H9 (cell line): Measurements from ENCODE around the gene CDK6. TPM values are rescaled to one million over a fixed set of nuclear protein-coding genes. Genes with fewer than 3 reads are reported as not detected.

ENCODE experiments used
- DNase-seq: peaks from one replicate; pipeline ENCODE4 v3.0.0-alpha.2; 2017
- H2AFZ ChIP-seq: one replicate; pipeline ENCODE4 v1.6.1; 2013; ENCODE audit warnings: mild to moderate bottlenecking, low read length, control low read depth, moderate library complexity
- H2AK5ac ChIP-seq: 2 replicates; pipeline ENCODE4 v1.6.1; 2013; ENCODE audit warnings: low read length, control low read depth, mixed read lengths; ENCODE audit not compliant: insufficient read length
- H2BK120ac ChIP-seq: one replicate; pipeline ENCODE4 v1.6.1; 2013; ENCODE audit warnings: low read depth, mild to moderate bottlenecking, low read length, control low read depth, inconsistent platforms; ENCODE audit not compliant: poor library complexity, severe bottlenecking
- H2BK12ac ChIP-seq: 2 replicates; pipeline ENCODE4 v1.6.1; 2013; ENCODE audit warnings: low read length, control low read depth, mixed read lengths, low read depth; ENCODE audit not compliant: insufficient read length
- H2BK15ac ChIP-seq: 2 replicates; pipeline ENCODE4 v1.6.1; 2013; ENCODE audit warnings: low read depth, low read length, control low read depth
- H2BK20ac ChIP-seq: one replicate; pipeline ENCODE4 v1.6.1; 2013; ENCODE audit warnings: low read depth, mild to moderate bottlenecking, low read length, control low read depth, inconsistent platforms; ENCODE audit not compliant: poor library complexity, severe bottlenecking
- H2BK5ac ChIP-seq: 2 replicates; pipeline ENCODE4 v1.6.1; 2013; ENCODE audit warnings: low read length, control low read depth, mixed read lengths; ENCODE audit not compliant: insufficient read length
- H3K14ac ChIP-seq: 2 replicates; pipeline ENCODE4 v1.6.1; 2013; ENCODE audit warnings: low read length, control low read depth; ENCODE audit not compliant: insufficient read depth
- H3K18ac ChIP-seq: 2 replicates; pipeline ENCODE4 v1.6.1; 2013; ENCODE audit warnings: low read depth, mild to moderate bottlenecking, mixed read lengths, low read length, control low read depth; ENCODE audit not compliant: insufficient read length
- H3K23ac ChIP-seq: 2 replicates; pipeline ENCODE4 v1.6.1; 2013; ENCODE audit warnings: low read length, control low read depth, mixed read lengths, low read depth; ENCODE audit not compliant: insufficient read length
- H3K23me2 ChIP-seq: 2 replicates; pipeline ENCODE4 v1.6.1; 2013; ENCODE audit warnings: low read depth, mild to moderate bottlenecking, mixed read lengths, low read length, control low read depth; ENCODE audit not compliant: insufficient read length, poor library complexity, severe bottlenecking
- H3K27ac ChIP-seq: 2 replicates; pipeline ENCODE4 v1.5.1; 2013; ENCODE audit warnings: low read length, control low read depth, mixed read lengths, low read depth; ENCODE audit not compliant: insufficient read length
- H3K27me3 ChIP-seq: 2 replicates; pipeline ENCODE4 v1.6.1; 2013; ENCODE audit warnings: low read length, control low read depth, inconsistent platforms; ENCODE audit not compliant: insufficient read depth
- H3K4ac ChIP-seq: 2 replicates; pipeline ENCODE4 v1.6.1; 2013; ENCODE audit warnings: low read depth, mild to moderate bottlenecking, control low read depth, inconsistent platforms, low read length, moderate library complexity
- H3K4me1 ChIP-seq: 2 replicates; pipeline ENCODE4 v1.6.1; 2013; ENCODE audit warnings: low read length, control low read depth, inconsistent platforms; ENCODE audit not compliant: insufficient read depth
- H3K4me2 ChIP-seq: 2 replicates; pipeline ENCODE4 v1.6.1; 2013; ENCODE audit warnings: low read length, control low read depth, mixed read lengths; ENCODE audit not compliant: insufficient read length, insufficient read depth
- H3K56ac ChIP-seq: 2 replicates; pipeline ENCODE4 v1.6.1; 2013; ENCODE audit warnings: low read depth, mild to moderate bottlenecking, mixed read lengths, low read length, control low read depth; ENCODE audit not compliant: insufficient read length
- H3K79me1 ChIP-seq: 2 replicates; pipeline ENCODE4 v1.6.1; 2013; ENCODE audit warnings: low read depth, mild to moderate bottlenecking, moderate library complexity, low read length, control low read depth, inconsistent platforms; ENCODE audit not compliant: insufficient read depth, poor library complexity, severe bottlenecking
- H3K79me2 ChIP-seq: 2 replicates; pipeline ENCODE4 v1.6.1; 2013; ENCODE audit warnings: low read length, control low read depth, inconsistent platforms; ENCODE audit not compliant: insufficient read depth
- H3K9ac ChIP-seq: 2 replicates; pipeline ENCODE4 v1.6.1; 2013; ENCODE audit warnings: low read length, control low read depth, mixed read lengths; ENCODE audit not compliant: insufficient read length; ENCODE audit errors: extremely low read depth
- H3K9me3 ChIP-seq: one replicate; pipeline ENCODE4 v1.6.1; 2013; ENCODE audit warnings: low read depth, low read length, inconsistent platforms; ENCODE audit not compliant: control insufficient read depth
- H3T11ph ChIP-seq: one replicate; pipeline ENCODE4 v1.6.1; 2013; ENCODE audit warnings: mild to moderate bottlenecking, low read length, control low read depth, inconsistent platforms
- H4K20me1 ChIP-seq: one replicate; pipeline ENCODE4 v1.6.1; 2013; ENCODE audit not compliant: control insufficient read depth, insufficient read length, insufficient read depth
- H4K5ac ChIP-seq: 2 replicates; pipeline ENCODE4 v1.6.1; 2013; ENCODE audit warnings: low read depth, mild to moderate bottlenecking, mixed read lengths, low read length, control low read depth; ENCODE audit not compliant: insufficient read length
- H4K8ac ChIP-seq: replicated peaks from 2 replicates; pipeline ENCODE4 v1.6.1; 2013; ENCODE audit warnings: low read length, control low read depth, mixed read lengths, low read depth; ENCODE audit not compliant: insufficient read length
- H4K91ac ChIP-seq: 2 replicates; pipeline ENCODE4 v1.6.1; 2013; ENCODE audit warnings: low read depth, mild to moderate bottlenecking, moderate library complexity, mixed read lengths, low read length, control low read depth; ENCODE audit not compliant: insufficient read length
- H3K27ac Mint-ChIP-seq, 3 experiments: 2 replicates in 2 of 3; 3 replicates in 1 of 3; pipeline ENCODE4 v1.8.0; 2020 to 2021; ENCODE audit warnings: mixed read lengths in 3 of 3, mild to moderate bottlenecking in 1 of 3, moderate library complexity in 1 of 3
- H3K27me3 Mint-ChIP-seq: 2 replicates; pipeline ENCODE4 v1.8.0; 2021; ENCODE audit warnings: low read depth, mild to moderate bottlenecking, moderate library complexity, mixed read lengths
- H3K36me3 Mint-ChIP-seq, 3 experiments: 2 replicates in 2 of 3; 3 replicates in 1 of 3; pipeline ENCODE4 v1.8.0; 2020 to 2021; ENCODE audit warnings: low read depth in 3 of 3, mixed read lengths in 3 of 3; ENCODE audit not compliant: insufficient read depth in 1 of 3
- H3K4me1 Mint-ChIP-seq, 2 experiments: 2 replicates each; pipeline ENCODE4 v1.8.0; 2020; ENCODE audit warnings: mixed read lengths in 2 of 2
- H3K4me3 Mint-ChIP-seq, 2 experiments: 2 replicates in 1 of 2; 3 replicates in 1 of 2; pipeline ENCODE4 v1.8.0; 2020 to 2021; ENCODE audit warnings: mild to moderate bottlenecking in 2 of 2, mixed read lengths in 2 of 2, moderate library complexity in 1 of 2
- H3K9me3 Mint-ChIP-seq, 2 experiments: 2 replicates in 1 of 2; 3 replicates in 1 of 2; pipeline ENCODE4 v1.8.0; 2020; ENCODE audit warnings: mild to moderate bottlenecking in 2 of 2, mixed read lengths in 2 of 2, moderate library complexity in 1 of 2
- CTCF ChIP-seq: fragments of 200-600 bp; sonication (generic); conservative IDR thresholded peaks from 3 replicates; pipeline ENCODE4 v1.8.0; 2021; ENCODE audit warnings: antibody characterized with exemption, mild to moderate bottlenecking
- total RNA-seq: library from RNA; stranded (reverse); gene quantifications from 2 replicates; pipeline ENCODE4 v1.2.1, GENCODE V29; 2021

Gene CDK6
- total RNA-seq, 1 experiment from 2014 or later, result 30.0 TPM

GRCh38 chr7:92584953-92585352, 251.4 kb downstream of the CDK6 start:
- Mint-ChIP-seq H3K9me3 (no peaks in the 10 kb centered on the region), H3K27ac (peak overlapping the region in 2 of 3 experiments; percentile 24 to 39; a peak in 1 of 7 replicates), H3K4me1 (peaks cover 9 to 15% of the 10 kb centered on the region in 2 experiments), H3K27me3 (no peaks in the 10 kb centered on the region), H3K4me3 (no peak overlapping the region), H3K36me3 (peaks cover 19 to 32% (median 32%) of the 10 kb centered on the region in 3 experiments; a peak in 6 of 7 replicates)
- H4K91ac ChIP-seq, result no peak overlapping the region
- 0 out of 2 replicates have a peak overlapping the region, but pooled peaks have one; percentile 52 for H3K4ac ChIP-seq
- peak overlapping the region; percentile 90 for H3T11ph ChIP-seq
- H2AFZ ChIP-seq, result no peak overlapping the region
- H4K5ac ChIP-seq, result no peak overlapping the region
- peaks cover 4% of the 10 kb centered on the region for H3K79me1 ChIP-seq
- no peak overlapping the region for H3K9ac ChIP-seq
- H3K9me3 ChIP-seq, result no peaks in the 10 kb centered on the region
- H4K8ac ChIP-seq, result no peak overlapping the region
- H2BK120ac ChIP-seq, result peak overlapping the region; percentile 67
- peak overlapping the region; percentile 59 for H3K18ac ChIP-seq
- H3K27ac ChIP-seq, result peak overlapping the region; percentile 13
- H3K23ac ChIP-seq, result no peak overlapping the region
- no peak overlapping the region for H3K4me2 ChIP-seq
- H3K56ac ChIP-seq, result no peak overlapping the region
- no peak for TF ChIP-seq CTCF
- no peak overlapping the region for H3K14ac ChIP-seq
- H2BK15ac ChIP-seq, result no peak overlapping the region
- peaks cover 55% of the 10 kb centered on the region for H3K79me2 ChIP-seq
- no peak overlapping the region for H2BK5ac ChIP-seq
- no peak for DNase-seq
- no peaks in the 10 kb centered on the region for H4K20me1 ChIP-seq
- no peak overlapping the region for H2BK20ac ChIP-seq
- no peak overlapping the region for H2AK5ac ChIP-seq
- peaks cover 3% of the 10 kb centered on the region; the same call in 1 of the 2 replicates for H3K4me1 ChIP-seq
- peaks cover 9% of the 10 kb centered on the region for H3K23me2 ChIP-seq
- no peaks in the 10 kb centered on the region for H3K27me3 ChIP-seq
- no peak overlapping the region for H2BK12ac ChIP-seq
